ENCODE results near the gene BUD23. TPM values are rescaled to one million over a fixed set of nuclear protein-coding genes. Genes with fewer than 3 reads are reported as not detected.

The BUD23 gene
- total and polyA plus RNA-seq, 4 donors = 19.1 to 52.6 (median 37.8) TPM

DNA sequence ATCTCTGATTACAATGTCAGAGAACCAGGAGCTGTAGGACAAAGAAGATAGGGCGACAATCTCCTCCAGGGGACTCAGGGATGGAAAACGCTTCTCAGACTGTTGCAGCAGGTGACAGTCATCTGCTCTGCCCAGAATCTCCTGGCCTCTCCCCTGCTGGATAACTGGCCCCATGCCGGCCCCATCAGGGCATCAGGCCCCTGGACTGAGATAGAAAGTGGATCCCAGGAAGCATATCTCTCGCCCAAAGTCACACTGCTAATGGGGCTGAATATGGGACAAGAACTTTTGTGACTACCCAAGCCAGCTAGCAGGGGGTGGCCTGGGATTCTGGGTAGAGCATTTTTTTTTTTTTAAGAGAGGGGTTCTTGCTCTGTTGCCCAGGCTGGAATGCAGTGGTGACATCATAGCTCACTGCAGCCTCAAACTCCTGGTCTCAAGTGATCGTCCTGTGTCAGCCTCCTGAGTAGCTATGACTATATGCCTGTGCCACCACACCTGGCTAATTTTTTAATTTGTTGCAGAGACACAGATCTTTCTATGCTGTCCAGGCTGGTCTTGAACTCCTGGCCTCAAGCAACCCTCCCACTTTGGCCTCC, 38.6 kb upstream of the BUD23 start:
- no peak for DNase-seq (ENCODE audit: low spot score)
- Histone ChIP-seq H3K27me3 (ENCODE audit: control insufficient read depth in 4 of 4, insufficient read depth in 4 of 4, low read length in 3 of 4) (no peaks in the 10 kb centered on the region), H3K27ac (ENCODE audit: low read depth in 1 of 2, low read length in 2 of 2) (no peak overlapping the region), H3K9ac (ENCODE audit: low read depth in 1 of 2, low read length in 2 of 2) (no peak overlapping the region), H3K4me1 (ENCODE audit: control insufficient read depth in 4 of 4, insufficient read depth in 4 of 4, low read length in 3 of 4) (peaks cover 2 to 30% (median 22%) of the 10 kb centered on the region in 4 donors), H3K9me3 (ENCODE audit: control insufficient read depth in 4 of 4, low read length in 3 of 4) (peaks cover 0 to 2% (median 1%) of the 10 kb centered on the region in 4 donors), H3K4me3 (ENCODE audit: low read depth in 1 of 3, low read length in 3 of 3) (no peak overlapping the region), H3K36me3 (ENCODE audit: control insufficient read depth in 4 of 4, insufficient read depth in 3 of 4, low read depth in 1 of 4, low read length in 3 of 4) (no peaks in the 10 kb centered on the region)
- 80% methylated on average over 5 of the region's 5 CpGs for WGBS
- no peak for TF ChIP-seq FOXA2 (IDR thresholded peaks at IDR 0.05)

DNA sequence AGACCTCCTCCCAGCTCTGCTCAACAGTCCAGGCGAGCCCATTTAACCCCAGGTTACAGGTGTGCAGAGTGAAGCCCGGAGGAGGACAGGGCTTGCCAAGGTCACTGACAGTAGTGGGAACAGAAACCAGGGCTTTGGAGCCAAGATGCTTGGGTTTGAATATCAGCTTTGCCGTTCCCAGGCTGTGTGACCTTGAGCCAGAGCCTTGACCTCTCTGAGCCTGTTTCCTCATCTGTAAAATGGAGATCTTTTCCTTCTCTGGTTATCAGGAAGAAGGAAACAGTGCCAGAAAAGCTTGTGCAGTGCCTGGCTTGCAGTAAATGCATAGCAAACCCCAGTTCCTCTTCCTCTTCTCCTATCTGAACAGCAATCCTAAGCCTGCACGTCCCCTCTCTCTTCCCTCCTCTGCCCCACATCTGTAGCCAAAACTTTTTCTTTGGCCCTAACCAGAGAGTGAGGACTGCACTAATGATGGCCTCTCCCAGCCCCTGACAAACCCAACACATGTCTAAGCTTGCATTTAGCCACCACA, 37.7 kb upstream of the BUD23 start:
- no peak for DNase-seq (ENCODE audit: low spot score)
- H3K4me3 ChIP-seq (ENCODE audit: low read depth in 1 of 3, low read length in 3 of 3) = no peak overlapping the region
- H3K9ac ChIP-seq (ENCODE audit: low read depth in 1 of 2, low read length in 2 of 2) = no peak overlapping the region
- H3K36me3 ChIP-seq (ENCODE audit: control insufficient read depth in 4 of 4, insufficient read depth in 3 of 4, low read depth in 1 of 4, low read length in 3 of 4) = no peaks in the 10 kb centered on the region
- peaks cover 0 to 2% (median 1%) of the 10 kb centered on the region in 4 donors for H3K9me3 ChIP-seq (ENCODE audit: control insufficient read depth in 4 of 4, low read length in 3 of 4)
- H3K4me1 ChIP-seq (ENCODE audit: control insufficient read depth in 4 of 4, insufficient read depth in 4 of 4, low read length in 3 of 4) = peaks cover 2 to 30% (median 22%) of the 10 kb centered on the region in 4 donors
- TF ChIP-seq TAF1 (conservative IDR thresholded peaks at IDR 0.05) (no peak), RXRA (IDR thresholded peaks at IDR 0.05) (no peak), FOXA1 (IDR thresholded peaks at IDR 0.05) (no peak), RAD21 (IDR thresholded peaks at IDR 0.05) (no peak), SP1 (IDR thresholded peaks at IDR 0.05) (no peak)
- TF ChIP-seq, protein P1, sequence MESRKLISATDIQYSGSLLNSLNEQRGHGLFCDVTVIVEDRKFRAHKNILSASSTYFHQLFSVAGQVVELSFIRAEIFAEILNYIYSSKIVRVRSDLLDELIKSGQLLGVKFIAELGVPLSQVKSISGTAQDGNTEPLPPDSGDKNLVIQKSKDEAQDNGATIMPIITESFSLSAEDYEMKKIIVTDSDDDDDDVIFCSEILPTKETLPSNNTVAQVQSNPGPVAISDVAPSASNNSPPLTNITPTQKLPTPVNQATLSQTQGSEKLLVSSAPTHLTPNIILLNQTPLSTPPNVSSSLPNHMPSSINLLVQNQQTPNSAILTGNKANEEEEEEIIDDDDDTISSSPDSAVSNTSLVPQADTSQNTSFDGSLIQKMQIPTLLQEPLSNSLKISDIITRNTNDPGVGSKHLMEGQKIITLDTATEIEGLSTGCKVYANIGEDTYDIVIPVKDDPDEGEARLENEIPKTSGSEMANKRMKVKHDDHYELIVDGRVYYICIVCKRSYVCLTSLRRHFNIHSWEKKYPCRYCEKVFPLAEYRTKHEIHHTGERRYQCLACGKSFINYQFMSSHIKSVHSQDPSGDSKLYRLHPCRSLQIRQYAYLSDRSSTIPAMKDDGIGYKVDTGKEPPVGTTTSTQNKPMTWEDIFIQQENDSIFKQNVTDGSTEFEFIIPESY (IDR thresholded peaks at IDR 0.05) = no peak
- H3K27me3 ChIP-seq (ENCODE audit: control insufficient read depth in 4 of 4, insufficient read depth in 4 of 4, low read length in 3 of 4) = no peaks in the 10 kb centered on the region
- 40% methylated on average over 4 of the region's 4 CpGs for WGBS
- no peak overlapping the region for H3K27ac ChIP-seq (ENCODE audit: low read depth in 1 of 2, low read length in 2 of 2)

DNA sequence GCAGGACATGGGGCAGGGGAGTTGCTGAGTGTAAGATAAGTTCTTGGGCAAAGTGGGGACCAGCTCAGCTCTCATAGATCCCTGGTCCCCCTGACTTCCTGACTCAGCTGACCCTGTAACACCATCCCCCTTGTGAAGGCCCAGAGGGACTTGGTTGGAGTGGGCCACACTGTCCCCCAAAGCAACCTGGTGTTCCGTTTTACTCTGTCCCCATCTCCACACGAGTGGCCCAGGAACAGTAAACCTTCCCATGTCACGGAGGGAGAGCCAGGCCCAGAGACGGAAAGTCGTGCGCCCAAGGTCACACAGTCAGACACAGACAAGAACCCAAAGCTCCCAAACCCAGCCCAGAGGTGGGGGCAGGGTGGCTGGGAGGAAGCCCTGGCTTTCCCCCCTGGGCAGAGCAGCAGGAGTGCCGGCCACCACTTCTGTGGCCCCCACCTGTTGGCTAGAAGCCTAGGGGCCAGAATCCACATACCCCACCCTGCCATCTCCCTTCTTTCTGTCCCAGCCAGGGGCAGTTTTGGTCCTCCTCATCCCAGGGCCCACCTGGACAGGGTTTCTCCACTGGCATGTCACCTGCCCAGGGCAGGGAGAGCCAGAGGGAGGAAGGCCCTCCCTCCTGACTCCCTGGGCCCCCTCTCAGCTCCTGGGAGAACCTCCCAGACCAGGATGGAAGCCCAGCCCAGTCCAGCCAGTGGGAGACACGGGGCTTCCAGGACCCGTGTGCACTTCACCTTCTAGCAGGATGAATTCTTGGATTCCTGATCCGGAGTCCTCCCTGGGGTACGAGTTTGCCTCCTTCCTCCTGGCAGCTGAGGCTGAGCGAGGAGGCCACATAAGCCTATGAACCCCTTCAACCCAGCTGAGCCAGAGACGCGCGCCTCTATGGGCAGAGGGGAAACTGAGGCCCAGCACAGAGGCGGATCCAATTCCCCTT, 36.3 kb upstream of the BUD23 start:
- Histone ChIP-seq H3K9me3 (ENCODE audit: control insufficient read depth in 4 of 4, low read length in 3 of 4) (no peaks in the 10 kb centered on the region), H3K27ac (ENCODE audit: low read depth in 1 of 2, low read length in 2 of 2) (peak overlapping the region; percentile 3 to 39), H3K27me3 (ENCODE audit: control insufficient read depth in 4 of 4, insufficient read depth in 4 of 4, low read length in 3 of 4) (no peaks in the 10 kb centered on the region), H3K36me3 (ENCODE audit: control insufficient read depth in 4 of 4, insufficient read depth in 3 of 4, low read depth in 1 of 4, low read length in 3 of 4) (no peaks in the 10 kb centered on the region), H3K9ac (ENCODE audit: low read depth in 1 of 2, low read length in 2 of 2) (peak overlapping the region; percentile 18 to 60), H3K4me1 (ENCODE audit: control insufficient read depth in 4 of 4, insufficient read depth in 4 of 4, low read length in 3 of 4) (peaks cover 2 to 30% (median 22%) of the 10 kb centered on the region in 4 donors), H3K4me3 (ENCODE audit: low read depth in 1 of 3, low read length in 3 of 3) (peak overlapping the region; percentile 61 to 80 (median 67))
- 25% methylated on average over 16 of the region's 16 CpGs for WGBS
- no peak for TF ChIP-seq FOXA2 (IDR thresholded peaks at IDR 0.05)
- TF ChIP-seq EGR1 (IDR thresholded peaks at IDR 0.05; ENCODE audit: low read depth in 2 of 2) = no peak
- no peak for TF ChIP-seq GABPA (IDR thresholded peaks at IDR 0.05 in 1 of 2, conservative IDR thresholded peaks at IDR 0.05 in 1 of 2)
- TF ChIP-seq RAD21 (IDR thresholded peaks at IDR 0.05) = no peak
- no peak for TF ChIP-seq SP1 (IDR thresholded peaks at IDR 0.05)
- TF ChIP-seq FOXA1 (IDR thresholded peaks at IDR 0.05) = no peak
- TF ChIP-seq, protein P2, sequence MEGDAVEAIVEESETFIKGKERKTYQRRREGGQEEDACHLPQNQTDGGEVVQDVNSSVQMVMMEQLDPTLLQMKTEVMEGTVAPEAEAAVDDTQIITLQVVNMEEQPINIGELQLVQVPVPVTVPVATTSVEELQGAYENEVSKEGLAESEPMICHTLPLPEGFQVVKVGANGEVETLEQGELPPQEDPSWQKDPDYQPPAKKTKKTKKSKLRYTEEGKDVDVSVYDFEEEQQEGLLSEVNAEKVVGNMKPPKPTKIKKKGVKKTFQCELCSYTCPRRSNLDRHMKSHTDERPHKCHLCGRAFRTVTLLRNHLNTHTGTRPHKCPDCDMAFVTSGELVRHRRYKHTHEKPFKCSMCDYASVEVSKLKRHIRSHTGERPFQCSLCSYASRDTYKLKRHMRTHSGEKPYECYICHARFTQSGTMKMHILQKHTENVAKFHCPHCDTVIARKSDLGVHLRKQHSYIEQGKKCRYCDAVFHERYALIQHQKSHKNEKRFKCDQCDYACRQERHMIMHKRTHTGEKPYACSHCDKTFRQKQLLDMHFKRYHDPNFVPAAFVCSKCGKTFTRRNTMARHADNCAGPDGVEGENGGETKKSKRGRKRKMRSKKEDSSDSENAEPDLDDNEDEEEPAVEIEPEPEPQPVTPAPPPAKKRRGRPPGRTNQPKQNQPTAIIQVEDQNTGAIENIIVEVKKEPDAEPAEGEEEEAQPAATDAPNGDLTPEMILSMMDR (IDR thresholded peaks at IDR 0.05; ENCODE audit: low read depth, low read length, missing input control) = no peak
- TF ChIP-seq, protein P1 (IDR thresholded peaks at IDR 0.05) = no peak
- no peak for DNase-seq (ENCODE audit: low spot score)
